ENCODE data around the gene ATP7B.
A peak's percentile ranks its signal among the peaks of the same experiment; 100 is the strongest.

ATP7B gene

GRCh38 chr13:51976890-51977289 is 34.4 kb downstream of the ATP7B start:
- no peak for DNase-seq

DNA sequence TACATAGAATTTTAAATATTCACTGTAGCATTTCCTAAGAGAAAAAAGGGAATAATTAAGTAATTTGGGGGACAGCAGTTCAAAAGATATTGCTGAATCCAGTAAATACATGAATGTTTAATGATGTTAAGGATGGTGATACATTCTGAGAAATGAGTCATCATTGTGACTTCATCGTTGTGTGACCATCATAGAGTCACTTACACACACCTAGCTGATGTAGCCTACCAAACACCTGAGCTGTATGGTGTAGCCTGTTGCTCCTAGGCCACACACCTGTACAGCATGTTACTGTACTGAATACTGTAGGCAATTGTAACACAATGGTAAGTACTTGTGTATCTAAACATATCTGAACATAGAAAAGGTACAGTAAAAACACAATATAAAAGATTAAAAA is 34.8 kb downstream of the ATP7B start:
- DNase-seq, result no peak

GRCh38 chr13:51974482-51974881 is 36.8 kb downstream of the ATP7B start:
- no peak for DNase-seq

GRCh38 chr13:51971520-51972426 is 39.5 kb downstream of the ATP7B start:
- DNase-seq, result no peak

- no peak for DNase-seq
Measured at GRCh38 chr13:51970349-51970748, 40.9 kb downstream of the ATP7B start.

DNA sequence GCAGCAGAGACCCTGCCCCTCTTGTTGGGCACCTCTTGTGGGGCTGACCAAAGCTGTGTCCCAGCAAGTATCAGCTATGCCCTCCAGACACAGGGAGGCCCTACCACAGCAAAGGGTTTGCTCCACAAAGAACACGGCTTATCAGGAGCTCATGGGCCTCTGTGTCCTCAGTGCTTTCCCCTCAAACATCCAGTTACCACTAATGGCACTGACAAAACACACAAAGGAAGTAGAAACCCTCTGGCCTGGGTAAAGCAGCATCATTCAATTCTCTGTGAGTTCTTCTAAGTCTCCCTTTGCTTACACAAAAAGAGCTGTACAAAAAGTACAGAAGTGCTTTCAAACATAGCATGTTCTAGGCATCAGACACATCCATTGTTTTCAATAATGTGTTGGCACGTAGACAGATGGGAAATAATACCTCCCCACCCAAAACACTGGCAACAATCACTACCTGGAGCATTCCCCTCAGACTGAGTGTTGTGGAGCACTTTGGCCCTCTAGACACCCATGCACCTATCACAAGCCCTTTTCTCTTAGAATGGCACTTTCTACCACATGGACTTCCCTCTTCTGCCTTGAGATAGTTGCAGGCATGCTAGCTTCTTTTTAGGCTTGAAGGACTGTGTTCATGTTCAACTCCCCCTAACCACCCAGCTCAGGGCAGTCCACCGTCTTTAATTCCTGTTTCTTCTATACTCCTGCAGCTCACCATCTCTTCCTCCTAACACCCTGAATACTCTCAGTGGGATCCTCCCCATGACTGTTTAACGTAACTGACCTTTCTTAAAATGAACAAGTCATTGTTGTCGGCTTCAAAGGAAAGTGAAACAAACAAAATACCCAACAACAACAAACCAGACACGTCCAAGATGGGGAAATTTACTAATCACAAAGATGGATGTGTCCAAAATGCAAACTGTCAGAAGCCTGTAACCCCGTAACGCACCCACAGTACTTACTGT is 43.5 kb downstream of the ATP7B start:
- DNase-seq, result no peak

DNA sequence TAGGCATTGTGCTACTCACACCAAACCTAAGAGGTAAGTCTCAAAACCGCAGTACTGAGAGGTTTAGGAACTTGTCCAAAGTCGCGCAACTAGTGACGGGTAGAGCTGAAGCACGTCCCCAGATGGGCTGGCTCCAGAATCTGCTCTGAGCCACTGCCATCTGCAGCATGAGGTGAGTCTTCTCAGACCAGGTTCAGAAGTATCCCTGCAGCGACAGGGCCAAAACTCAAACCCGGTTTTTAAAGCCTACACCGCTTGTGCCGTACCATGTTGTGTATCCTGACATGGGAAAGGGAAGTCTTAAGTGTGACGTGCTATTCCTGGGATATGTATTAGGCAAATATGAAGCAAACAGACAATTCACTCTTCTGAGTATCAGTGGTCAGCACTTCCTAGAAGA is 45.1 kb downstream of the ATP7B start:
- no peak for DNase-seq

- DNase-seq, result no peak
Measured at GRCh38 chr13:51961493-51962403, 49.5 kb downstream of the ATP7B start.

GRCh38 chr13:51960766-51961165 is 50.5 kb downstream of the ATP7B start:
- no peak for DNase-seq

GRCh38 chr13:51959773-51960172 is 51.5 kb downstream of the ATP7B start:
- no peak for DNase-seq

- DNase-seq, result no peak
Measured at GRCh38 chr13:51958217-51958547, 53.1 kb downstream of the ATP7B start.

DNA sequence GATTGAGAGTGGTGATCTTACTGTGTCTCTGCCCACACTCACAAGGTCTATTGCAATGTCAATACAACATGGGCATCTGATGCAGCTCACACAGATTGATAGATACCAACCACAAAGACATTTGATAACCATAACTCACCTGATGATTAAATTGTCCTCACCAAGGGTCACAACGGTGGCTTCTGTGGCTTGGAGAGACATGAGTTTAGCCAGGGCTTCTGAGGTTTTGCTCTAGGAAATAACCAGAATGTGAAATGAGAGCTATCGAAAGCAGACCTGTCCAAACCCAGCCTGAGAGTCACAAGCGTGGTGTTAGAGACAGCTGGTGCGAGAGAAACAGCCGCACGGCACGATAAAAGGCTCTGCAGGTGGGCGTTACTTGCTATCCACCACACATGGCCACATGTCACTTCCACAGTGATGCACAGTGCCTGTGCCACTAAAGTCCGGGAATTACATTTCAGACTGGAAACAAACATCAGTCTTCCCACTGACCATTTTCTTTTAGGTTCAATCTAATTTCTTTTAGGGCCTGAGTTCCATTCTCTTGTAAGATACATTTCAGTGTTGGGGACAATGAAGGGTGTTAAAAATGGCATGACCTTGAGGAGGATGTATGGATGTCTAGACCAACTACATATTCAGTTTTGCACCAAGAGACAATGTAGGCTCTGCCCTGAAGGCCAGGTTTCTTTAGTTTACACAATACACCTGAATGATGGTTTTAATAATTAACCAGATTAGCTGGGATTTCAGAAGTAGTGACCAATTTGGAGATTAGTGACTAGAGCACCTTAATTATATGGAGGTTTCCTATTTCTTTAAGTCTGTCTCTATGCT is 53.7 kb downstream of the ATP7B start:
- peak; percentile 20 for DNase-seq

DNA sequence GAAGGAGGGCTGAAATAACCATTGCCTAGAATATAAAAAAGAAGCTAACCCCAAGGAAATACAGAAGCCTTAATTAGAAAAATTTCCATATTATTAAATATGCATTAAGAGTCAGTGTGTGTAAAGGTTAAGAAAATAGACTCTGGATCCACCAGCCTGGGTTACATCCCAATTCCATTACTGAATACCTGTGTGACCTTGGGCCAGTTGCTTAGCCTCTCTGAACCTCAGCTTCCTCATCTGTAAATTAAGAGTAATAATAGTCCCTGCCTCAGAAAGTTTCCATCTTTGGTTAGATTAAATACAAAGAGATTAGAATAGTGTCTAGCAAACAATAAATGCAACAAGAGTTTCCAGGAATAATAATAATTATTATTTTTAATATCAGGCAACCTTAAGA is 54.5 kb downstream of the ATP7B start:
- DNase-seq, result no peak

- DNase-seq, result peak; percentile 89
Measured at GRCh38 chr13:51955816-51956603, 55.2 kb downstream of the ATP7B start.

GRCh38 chr13:51955281-51955771 is 55.9 kb downstream of the ATP7B start:
- DNase-seq, result peak; percentile 92

- DNase-seq, result no peak
Measured at GRCh38 chr13:51953347-51954195, 57.7 kb downstream of the ATP7B start.

- no peak for DNase-seq
Measured at GRCh38 chr13:51950722-51951121, 60.5 kb downstream of the ATP7B start.

GRCh38 chr13:51946163-51946669 is 65.0 kb downstream of the ATP7B start:
- DNase-seq, result no peak

DNA sequence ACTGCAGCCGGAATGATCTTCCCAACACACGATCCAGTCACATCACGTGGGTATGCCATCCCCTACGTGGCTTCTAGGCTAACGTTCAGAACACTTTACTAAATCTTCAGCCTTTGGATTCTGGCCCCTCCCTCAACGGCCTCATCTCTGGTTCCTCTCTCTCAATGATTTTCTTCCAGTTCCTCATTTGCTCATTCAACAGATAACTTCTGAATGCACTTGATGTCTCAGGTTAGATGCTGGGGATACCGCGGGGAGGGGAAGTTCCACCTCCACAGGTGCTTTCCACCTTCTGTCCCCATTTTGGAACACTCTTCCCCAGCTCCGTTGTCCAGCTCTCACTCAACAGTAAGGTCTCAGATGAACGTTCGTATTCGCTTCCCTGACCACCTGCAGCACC is 66.1 kb downstream of the ATP7B start:
- no peak for DNase-seq

DNA sequence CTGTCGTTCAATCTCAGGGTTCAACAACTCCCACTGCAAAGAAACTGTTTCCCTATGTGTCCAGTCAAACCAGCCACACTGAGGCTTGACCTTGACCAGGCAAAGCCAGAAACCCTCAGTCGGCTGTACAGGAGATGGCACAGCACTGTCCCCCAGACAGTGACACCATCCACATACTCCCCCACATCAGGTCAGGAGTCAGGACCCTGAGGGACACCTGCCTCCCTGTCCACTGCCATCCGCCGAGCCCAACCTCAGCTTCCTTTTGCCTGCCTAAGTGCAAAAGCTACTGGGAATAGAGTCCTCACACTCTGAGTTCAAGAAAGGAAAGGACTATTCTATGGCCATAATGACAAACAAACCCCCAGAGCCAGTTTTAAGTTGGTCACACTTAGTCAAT is 66.8 kb downstream of the ATP7B start:
- no peak for DNase-seq
